Endodermal cell (in vitro differentiated cells): ENCODE results near the gene TRIM15. TPM values are rescaled to one million over a fixed set of nuclear protein-coding genes. Genes with fewer than 3 reads are reported as not detected.

Experiments used
- total RNA-seq, 2 donors: library from RNA; stranded (reverse); fragmentation: NEBNext Ultra II Directional in 1 of 2; extraction: Animal tissue kit (Norgen Biotek cat#: 25700) in 1 of 2; gene quantifications; 2 replicates in 1 of 2; 3 replicates in 1 of 2; pipeline ENCODE4 v1.2.1, GENCODE V29; 2021

TRIM15 gene
- total RNA-seq, 2 donors from 2014 or later, result not detected

Other genes with a start within 250 kb of the TRIM15 start
- gene HLA-A, start 221.0 kb upstream of the TRIM15 start, total RNA-seq, result 100 to 1,000 TPM; 212 to 282 TPM
- gene POLR1H, start 102.3 kb upstream of the TRIM15 start, total RNA-seq, result 10 to 100 TPM; 23.0 to 27.2 TPM
- gene PPP1R11, start 96.3 kb upstream of the TRIM15 start, total RNA-seq, result 10 to 100 TPM; 32.4 to 35.2 TPM
- gene RNF39, start 87.8 kb upstream of the TRIM15 start, total RNA-seq, result under 1 TPM in 1 of 2 donors, not detected in 1; 0.15 TPM
- not detected for gene TRIM31, start 50.5 kb upstream of the TRIM15 start, total RNA-seq
- not detected for gene TRIM40, start 27.4 kb upstream of the TRIM15 start, total RNA-seq
- gene TRIM10, start 2.3 kb upstream of the TRIM15 start, total RNA-seq, result not detected
- 10 to 100 TPM; 29.3 to 35.3 TPM for gene TRIM26, start 49.9 kb downstream of the TRIM15 start, total RNA-seq
- gene TRIM39, start 163.4 kb downstream of the TRIM15 start, total RNA-seq, result 10 to 100 TPM; 16.4 to 17.1 TPM
- gene RPP21, start 181.6 kb downstream of the TRIM15 start, total RNA-seq, result 10 to 100 TPM; 52.2 to 59.7 TPM